Measurements from ENCODE around the gene ZNF516. TPM values are rescaled to one million over a fixed set of nuclear protein-coding genes. Genes with fewer than 3 reads are reported as not detected.

The ZNF516 gene
- total and polyA plus RNA-seq, 7 donors = 2.4 to 20.6 (median 9.6) TPM

GRCh38 chr18:76318607-76319006 is 176.4 kb downstream of the ZNF516 start:
- Histone ChIP-seq H3K27ac (no peak overlapping the region), H3K27me3 (ENCODE audit: insufficient read depth in 3 of 3, low read length in 2 of 3) (no peaks in the 10 kb centered on the region), H3K4me1 (no peaks in the 10 kb centered on the region), H3K36me3 (ENCODE audit: insufficient read depth in 1 of 2, low read depth in 1 of 2) (peaks cover 0 to 3% of the 10 kb centered on the region in 2 donors), H3K4me3 (no peak overlapping the region), H3K9me3 (no peaks in the 10 kb centered on the region)
- 86 to 89% (median 87%) methylated on average over 5 of the region's 5 CpGs for WGBS, 3 donors
- intact Hi-C loops (cut with DNase I) = no loop called here
- no peak for DNase-seq
- TF ChIP-seq, protein P1, sequence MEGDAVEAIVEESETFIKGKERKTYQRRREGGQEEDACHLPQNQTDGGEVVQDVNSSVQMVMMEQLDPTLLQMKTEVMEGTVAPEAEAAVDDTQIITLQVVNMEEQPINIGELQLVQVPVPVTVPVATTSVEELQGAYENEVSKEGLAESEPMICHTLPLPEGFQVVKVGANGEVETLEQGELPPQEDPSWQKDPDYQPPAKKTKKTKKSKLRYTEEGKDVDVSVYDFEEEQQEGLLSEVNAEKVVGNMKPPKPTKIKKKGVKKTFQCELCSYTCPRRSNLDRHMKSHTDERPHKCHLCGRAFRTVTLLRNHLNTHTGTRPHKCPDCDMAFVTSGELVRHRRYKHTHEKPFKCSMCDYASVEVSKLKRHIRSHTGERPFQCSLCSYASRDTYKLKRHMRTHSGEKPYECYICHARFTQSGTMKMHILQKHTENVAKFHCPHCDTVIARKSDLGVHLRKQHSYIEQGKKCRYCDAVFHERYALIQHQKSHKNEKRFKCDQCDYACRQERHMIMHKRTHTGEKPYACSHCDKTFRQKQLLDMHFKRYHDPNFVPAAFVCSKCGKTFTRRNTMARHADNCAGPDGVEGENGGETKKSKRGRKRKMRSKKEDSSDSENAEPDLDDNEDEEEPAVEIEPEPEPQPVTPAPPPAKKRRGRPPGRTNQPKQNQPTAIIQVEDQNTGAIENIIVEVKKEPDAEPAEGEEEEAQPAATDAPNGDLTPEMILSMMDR (IDR thresholded peaks at IDR 0.05) = no peak
- ATAC-seq = no peak

GRCh38 chr18:76317136-76317535 is 177.9 kb downstream of the ZNF516 start:
- TF ChIP-seq, protein P1 (IDR thresholded peaks at IDR 0.05) = no peak
- Histone ChIP-seq H3K36me3 (ENCODE audit: insufficient read depth in 1 of 2, low read depth in 1 of 2) (peaks cover 0 to 3% of the 10 kb centered on the region in 2 donors), H3K4me1 (no peaks in the 10 kb centered on the region), H3K27ac (no peak overlapping the region), H3K27me3 (ENCODE audit: insufficient read depth in 3 of 3, low read length in 2 of 3) (no peaks in the 10 kb centered on the region), H3K9me3 (no peaks in the 10 kb centered on the region), H3K4me3 (no peak overlapping the region)
- 90 to 96% (median 93%) methylated on average over 1 of the region's 1 CpG for WGBS, 3 donors
- intact Hi-C loops (cut with DNase I) = no loop called here
- DNase-seq (no peak), ATAC-seq (no peak)

DNA sequence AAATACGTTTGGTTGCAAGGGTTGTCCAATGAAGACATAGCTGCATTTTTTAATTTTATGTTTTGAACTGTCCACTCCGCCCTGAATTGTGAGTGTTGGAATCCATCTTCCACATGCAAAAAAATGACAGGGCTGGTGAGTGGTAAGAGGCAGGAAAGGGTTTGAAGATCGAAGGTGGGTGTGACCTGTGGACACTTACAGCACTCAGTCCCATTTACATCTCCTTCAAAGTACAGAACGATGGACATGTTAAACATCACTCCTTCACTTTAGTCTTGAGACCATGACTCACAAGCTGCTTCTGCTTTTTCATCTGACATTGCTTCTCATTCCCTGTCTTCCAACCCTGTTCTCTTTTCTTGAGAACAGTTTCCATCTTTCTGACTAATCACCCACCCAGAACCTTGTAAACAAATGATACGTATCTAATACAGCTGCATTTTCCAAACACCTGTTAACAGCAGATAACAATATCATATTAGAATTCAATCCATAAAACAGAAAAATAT is 179.3 kb downstream of the ZNF516 start:
- TF ChIP-seq, protein P1 (IDR thresholded peaks at IDR 0.05) = no peak
- Histone ChIP-seq H3K4me3 (no peak overlapping the region), H3K36me3 (ENCODE audit: insufficient read depth in 1 of 2, low read depth in 1 of 2) (peaks cover 0 to 3% of the 10 kb centered on the region in 2 donors), H3K27me3 (ENCODE audit: insufficient read depth in 3 of 3, low read length in 2 of 3) (no peaks in the 10 kb centered on the region), H3K27ac (no peak overlapping the region), H3K9me3 (no peaks in the 10 kb centered on the region), H3K4me1 (no peaks in the 10 kb centered on the region)
- 57 to 63% (median 61%) methylated on average over 5 of the region's 5 CpGs for WGBS, 3 donors
- ATAC-seq (no peak), DNase-seq (no peak)
- intact Hi-C loops (cut with DNase I) = no loop called here

- 48 to 57% (median 54%) methylated on average over 6 of the region's 6 CpGs for WGBS, 3 donors
- no peaks in the 10 kb centered on the region for H3K9me3 ChIP-seq
- no peaks in the 10 kb centered on the region for H3K4me1 ChIP-seq
- no peak overlapping the region for H3K4me3 ChIP-seq
- no peaks in the 10 kb centered on the region for H3K27me3 ChIP-seq (ENCODE audit: insufficient read depth in 3 of 3, low read length in 2 of 3)
- DNase-seq (no peak), ATAC-seq (no peak)
- H3K27ac ChIP-seq = no peak overlapping the region
- TF ChIP-seq, protein P1 (IDR thresholded peaks at IDR 0.05) = no peak
- H3K36me3 ChIP-seq (ENCODE audit: insufficient read depth in 1 of 2, low read depth in 1 of 2) = peaks cover 0 to 3% of the 10 kb centered on the region in 2 donors
- intact Hi-C loops (cut with DNase I) = no loop called here
These were observed 180.5 kb downstream of the ZNF516 start for GRCh38 chr18:76314496-76314895.

GRCh38 chr18:76314015-76314414 is 181.0 kb downstream of the ZNF516 start:
- H3K27me3 ChIP-seq (ENCODE audit: insufficient read depth in 3 of 3, low read length in 2 of 3) = no peaks in the 10 kb centered on the region
- H3K36me3 ChIP-seq (ENCODE audit: insufficient read depth in 1 of 2, low read depth in 1 of 2) = no peaks in the 10 kb centered on the region
- H3K4me3 ChIP-seq = no peak overlapping the region
- intact Hi-C loops (cut with DNase I) = no loop called here
- H3K4me1 ChIP-seq = no peaks in the 10 kb centered on the region
- no peaks in the 10 kb centered on the region for H3K9me3 ChIP-seq
- DNase-seq (no peak), ATAC-seq (no peak)
- WGBS, 3 donors = 19 to 27% (median 23%) methylated on average over 3 of the region's 3 CpGs
- TF ChIP-seq, protein P1 (IDR thresholded peaks at IDR 0.05) = no peak
- H3K27ac ChIP-seq = no peak overlapping the region

Measured in psoas muscle (tissue), 8 donors.